ENCODE measurements around the gene SNRNP70.

SNRNP70 gene

GRCh38 chr19:49148784-49149651, 63.8 kb downstream of the SNRNP70 start:
- DNase-seq (ENCODE audit: low read depth), result no peak

- DNase-seq (ENCODE audit: low read depth), result no peak
Observed at GRCh38 chr19:49149652-49150105, 64.4 kb downstream of the SNRNP70 start.

- DNase-seq (ENCODE audit: low read depth), result no peak
Observed at GRCh38 chr19:49150106-49150943, 65.1 kb downstream of the SNRNP70 start.

GRCh38 chr19:49150944-49151243, 65.6 kb downstream of the SNRNP70 start:
- DNase-seq (ENCODE audit: low read depth), result no peak

GRCh38 chr19:49151267-49152118, 66.2 kb downstream of the SNRNP70 start:
- DNase-seq (ENCODE audit: low read depth), result no peak

- DNase-seq (ENCODE audit: low read depth), result no peak
Observed at GRCh38 chr19:49152119-49152550, 66.9 kb downstream of the SNRNP70 start.

GRCh38 chr19:49153167-49153809, 68.0 kb downstream of the SNRNP70 start:
- DNase-seq (ENCODE audit: low read depth), result no peak

GRCh38 chr19:49154279-49154678, 69.0 kb downstream of the SNRNP70 start:
- DNase-seq (ENCODE audit: low read depth), result no peak

GRCh38 chr19:49155005-49155819, 70.0 kb downstream of the SNRNP70 start, which contains the start of gene HRC:
Gene HRC (minus strand): TSS chr19:49155396. CDS start chr19:49155237, 159 bp downstream.
- DNase-seq (ENCODE audit: low read depth), result no peak

GRCh38 chr19:49155820-49156346, 70.6 kb downstream of the SNRNP70 start:
- DNase-seq (ENCODE audit: low read depth), result no peak

- no peak for DNase-seq (ENCODE audit: low read depth)
Observed at GRCh38 chr19:49157445-49158224, 72.4 kb downstream of the SNRNP70 start, which contains the start of gene TRPM4. Gene TRPM4 (plus strand): TSS chr19:49157792. CDS start chr19:49157867, 75 bp downstream.
